ENCODE measurements around the gene GRAP2. TPM values are rescaled to one million over a fixed set of nuclear protein-coding genes. Genes with fewer than 3 reads are reported as not detected.
A peak's percentile ranks its signal among the peaks of the same experiment; 100 is the strongest.

Gene GRAP2
- total RNA-seq, 1 donor from 2014 or later = 4.2 TPM

DNA sequence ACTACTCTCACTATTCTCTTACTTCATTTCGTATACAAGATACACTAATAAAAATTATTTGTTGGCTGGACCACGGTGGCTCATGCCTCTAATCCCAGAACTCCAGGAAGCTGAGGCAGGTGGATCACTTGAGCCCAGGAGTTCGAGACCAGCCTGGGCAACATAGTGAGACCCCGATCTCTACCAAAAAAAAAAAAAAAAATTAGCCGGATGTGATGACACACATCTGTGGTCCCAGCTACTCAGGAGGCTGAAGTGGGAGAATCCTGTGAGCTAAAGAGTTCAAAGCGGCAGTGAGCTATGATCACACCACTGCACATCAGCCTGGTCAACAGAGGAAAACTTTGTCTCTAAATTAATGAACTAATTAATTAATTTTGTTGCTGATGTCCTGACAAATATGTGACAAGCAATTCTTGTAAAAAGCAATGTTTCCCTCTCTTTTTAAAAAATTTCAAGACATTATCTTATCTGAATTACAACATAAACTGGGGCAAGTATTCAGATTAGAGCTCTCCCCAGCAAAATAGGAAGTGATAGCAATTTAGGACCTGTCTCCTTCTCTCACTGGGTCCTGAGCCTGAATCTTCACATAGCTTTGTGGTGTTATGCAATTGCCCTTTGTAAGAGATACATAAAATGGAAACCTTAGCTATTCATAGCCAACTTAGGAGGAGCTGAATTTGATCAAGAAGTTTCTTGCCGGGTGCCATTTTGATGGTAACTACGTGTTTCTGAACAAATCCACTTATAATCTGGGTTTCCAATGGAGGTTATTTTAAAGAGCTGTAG is 41.8 kb downstream of the GRAP2 start:
- ATAC-seq (ENCODE audit: low read depth) (no peak), DNase-seq (no peak)
- Mint-ChIP-seq H3K27me3 (no peaks in the 10 kb centered on the region), H3K4me3 (no peak overlapping the region), H3K27ac (no peak overlapping the region), H3K4me1 (peaks cover 71% of the 10 kb centered on the region), H3K9me3 (no peaks in the 10 kb centered on the region), H3K36me3 (ENCODE audit: low read depth) (peaks cover 1% of the 10 kb centered on the region)
- intact Hi-C loops (cut with micrococcal nuclease) = no loop called here
- ChIA-PET CTCF (interaction anchor here (0.7 to 2.9 kb wide), 6 partner anchors 82 to 408 kb away, joined by 3 to 16 read pairs (median 4); no protein-coding TSS in a partner anchor), POLR2A (interaction anchor here (0.6 to 0.7 kb wide), 2 partner anchors 439 to 1439 kb away, joined by 3 to 4 read pairs; no protein-coding TSS in a partner anchor)
- TF ChIP-seq, protein P1, sequence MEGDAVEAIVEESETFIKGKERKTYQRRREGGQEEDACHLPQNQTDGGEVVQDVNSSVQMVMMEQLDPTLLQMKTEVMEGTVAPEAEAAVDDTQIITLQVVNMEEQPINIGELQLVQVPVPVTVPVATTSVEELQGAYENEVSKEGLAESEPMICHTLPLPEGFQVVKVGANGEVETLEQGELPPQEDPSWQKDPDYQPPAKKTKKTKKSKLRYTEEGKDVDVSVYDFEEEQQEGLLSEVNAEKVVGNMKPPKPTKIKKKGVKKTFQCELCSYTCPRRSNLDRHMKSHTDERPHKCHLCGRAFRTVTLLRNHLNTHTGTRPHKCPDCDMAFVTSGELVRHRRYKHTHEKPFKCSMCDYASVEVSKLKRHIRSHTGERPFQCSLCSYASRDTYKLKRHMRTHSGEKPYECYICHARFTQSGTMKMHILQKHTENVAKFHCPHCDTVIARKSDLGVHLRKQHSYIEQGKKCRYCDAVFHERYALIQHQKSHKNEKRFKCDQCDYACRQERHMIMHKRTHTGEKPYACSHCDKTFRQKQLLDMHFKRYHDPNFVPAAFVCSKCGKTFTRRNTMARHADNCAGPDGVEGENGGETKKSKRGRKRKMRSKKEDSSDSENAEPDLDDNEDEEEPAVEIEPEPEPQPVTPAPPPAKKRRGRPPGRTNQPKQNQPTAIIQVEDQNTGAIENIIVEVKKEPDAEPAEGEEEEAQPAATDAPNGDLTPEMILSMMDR (IDR thresholded peaks at IDR 0.05) = no peak

DNA sequence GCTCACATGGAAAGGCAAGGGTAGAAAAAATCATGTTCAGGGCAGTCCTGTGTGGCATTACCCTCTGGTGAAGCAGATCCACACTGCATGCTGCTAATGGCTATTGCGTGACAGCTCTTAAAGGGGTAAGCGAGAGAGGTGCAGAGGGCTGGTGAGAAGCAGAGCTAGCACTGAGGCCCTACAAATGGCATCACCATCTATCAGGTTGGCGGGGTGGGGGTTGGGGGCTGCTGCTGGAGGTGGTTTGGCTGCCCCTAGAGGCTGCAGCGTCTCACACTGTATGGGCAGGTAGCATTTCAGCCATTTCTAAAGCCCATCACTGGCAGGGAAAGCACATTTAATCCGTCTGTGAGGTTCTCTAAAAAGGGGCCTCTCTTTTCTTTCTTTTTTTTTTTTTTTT is 42.5 kb downstream of the GRAP2 start:
- DNase-seq = no peak

DNA sequence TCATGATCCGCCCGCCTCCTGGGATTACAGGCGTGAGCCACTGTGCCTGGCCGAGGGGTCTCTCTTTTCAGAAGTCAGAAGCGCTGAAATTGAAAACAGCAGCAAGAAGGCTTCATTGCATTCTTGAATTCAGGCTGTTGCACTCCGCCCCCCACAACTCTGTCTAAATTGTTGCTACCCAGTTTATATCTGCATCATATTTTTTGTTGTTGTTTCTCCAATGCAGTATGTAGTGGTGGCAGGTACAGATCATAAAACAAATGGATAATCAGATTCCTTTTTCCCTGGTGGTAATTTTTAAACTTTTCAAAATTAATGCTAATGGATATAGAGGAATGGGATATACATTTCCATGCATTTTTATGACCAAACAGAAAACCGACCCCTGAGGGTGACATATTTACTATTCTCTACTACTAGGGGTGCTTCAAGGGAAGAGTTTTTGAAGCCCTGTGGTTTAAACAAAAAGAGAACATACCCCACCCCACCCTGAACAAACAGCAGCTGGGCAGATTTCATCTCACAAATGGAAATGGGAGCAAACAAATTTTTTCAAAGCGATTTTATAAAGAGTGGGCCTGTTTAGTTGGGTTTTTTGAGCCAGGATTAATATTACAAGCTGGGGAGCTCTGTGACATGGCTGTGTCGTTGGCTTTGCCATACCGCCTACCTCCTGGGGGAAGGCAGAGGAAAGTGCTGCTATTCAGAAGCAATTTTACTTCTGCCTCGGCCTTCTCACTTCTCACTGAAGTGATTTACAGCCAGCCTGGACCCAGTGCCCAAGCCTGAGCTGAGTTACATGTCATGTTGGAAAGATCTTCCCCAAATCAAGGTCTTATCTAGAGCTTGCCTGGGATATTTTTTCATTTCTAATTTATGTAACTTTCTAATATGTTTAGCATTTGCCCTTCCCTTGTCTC is 43.3 kb downstream of the GRAP2 start:
- DNase-seq (no peak), ATAC-seq (ENCODE audit: low read depth) (no peak)
- intact Hi-C loops (cut with micrococcal nuclease) = no loop called here
- TF ChIP-seq, protein P1 (IDR thresholded peaks at IDR 0.05) = no peak
- Mint-ChIP-seq H3K9me3 (no peaks in the 10 kb centered on the region), H3K27me3 (no peaks in the 10 kb centered on the region), H3K4me3 (no peak overlapping the region), H3K4me1 (peaks cover 79% of the 10 kb centered on the region), H3K27ac (peak overlapping the region; percentile 35), H3K36me3 (ENCODE audit: low read depth) (peaks cover 5% of the 10 kb centered on the region)
- CTCF ChIA-PET = interaction anchor here (1.0 kb wide), 1 partner anchor 81 kb away, joined by 3 read pairs; no protein-coding TSS in a partner anchor
- POLR2A ChIA-PET = interaction anchor here (0.7 kb wide), 1 partner anchor 11 kb away, joined by 3 read pairs; no protein-coding TSS in a partner anchor

More for the DNA sequence above, 42.5 kb downstream of the GRAP2 start:
- peaks cover 71% of the 10 kb centered on the region for H3K4me1 Mint-ChIP-seq
- ChIA-PET CTCF (interaction anchor here (0.7 to 2.9 kb wide), 5 partner anchors 81 to 408 kb away, joined by 3 to 16 read pairs (median 4); no protein-coding TSS in a partner anchor), POLR2A (interaction anchor here (0.7 kb wide), 1 partner anchor 440 kb away, joined by 3 read pairs; no protein-coding TSS in a partner anchor)
- no peak overlapping the region for H3K4me3 Mint-ChIP-seq
- peaks cover 1% of the 10 kb centered on the region for H3K36me3 Mint-ChIP-seq (ENCODE audit: low read depth)
- no peak for ATAC-seq (ENCODE audit: low read depth)
- H3K27ac Mint-ChIP-seq = no peak overlapping the region
- intact Hi-C loops (cut with micrococcal nuclease) = no loop called here
- TF ChIP-seq, protein P1 (IDR thresholded peaks at IDR 0.05) = no peak
- H3K9me3 Mint-ChIP-seq = no peaks in the 10 kb centered on the region
- H3K27me3 Mint-ChIP-seq = no peaks in the 10 kb centered on the region

DNA sequence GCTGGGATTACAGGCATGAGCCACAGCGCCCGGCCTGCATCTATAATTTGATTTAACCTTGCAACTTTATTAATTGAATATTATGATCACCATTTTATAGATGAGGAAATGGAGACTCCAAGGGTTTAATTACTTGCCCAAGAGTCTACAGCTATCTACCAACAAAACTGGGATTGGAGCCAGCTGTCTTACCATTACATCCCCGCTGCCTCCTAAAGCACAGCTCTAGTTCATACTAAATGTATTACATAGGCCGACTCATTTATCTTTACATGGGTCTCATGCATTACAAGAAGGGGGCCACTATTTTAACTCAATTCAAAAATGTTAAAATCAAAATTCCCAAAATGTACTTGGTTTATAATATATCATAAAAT is 45.2 kb downstream of the GRAP2 start:
- Mint-ChIP-seq H3K36me3 (ENCODE audit: low read depth) (peaks cover 7% of the 10 kb centered on the region), H3K27me3 (no peaks in the 10 kb centered on the region), H3K4me1 (peaks cover 83% of the 10 kb centered on the region), H3K27ac (no peak overlapping the region), H3K4me3 (no peak overlapping the region), H3K9me3 (no peaks in the 10 kb centered on the region)
- CTCF ChIA-PET = interaction anchor here (1.4 kb wide), 1 partner anchor 78 kb away, joined by 4 read pairs; no protein-coding TSS in a partner anchor
- intact Hi-C loops (cut with micrococcal nuclease) = no loop called here
- POLR2A ChIA-PET = interaction anchor here (0.6 to 1.7 kb wide), 3 partner anchors 9 to 1634 kb away, joined by 3 to 7 read pairs (median 4); no protein-coding TSS in a partner anchor
- no peak for DNase-seq
- TF ChIP-seq, protein P1 (IDR thresholded peaks at IDR 0.05) = no peak
- no peak for ATAC-seq (ENCODE audit: low read depth)

Measured in activated B cell treated with CpG ODN at 0.5 μM for 24 hours (primary cell).